NCI-H1436 treated with DMSO at 0.1 percent for 48 hours (cell line): Measurements from ENCODE around the gene ARHGAP9.
"Not testable (repeated sequence)": the region's sequence is repeated elsewhere in the genome, so short reads cannot be mapped to it uniquely, and the experiment has no call there.

Experiments used
- DNase-seq: peaks from one replicate; lab custom pipeline; 2025; lab: John Stamatoyannopoulos, UW

ARHGAP9 gene

GRCh38 chr12:57479376-57480115 lies at the start of gene ARHGAP9:
Gene ARHGAP9 (minus strand): TSS chr12:57479866. CDS start chr12:57479406, 460 bp downstream.
- no peak for DNase-seq

- DNase-seq = no peak
Observed at GRCh38 chr12:57528831-57529555, 49.3 kb upstream of the ARHGAP9 start.

GRCh38 chr12:57528176-57528575 lies 48.5 kb upstream of the ARHGAP9 start:
- no peak for DNase-seq

GRCh38 chr12:57527184-57527583 lies 47.5 kb upstream of the ARHGAP9 start:
- DNase-seq = no peak

GRCh38 chr12:57526477-57527126 lies 46.9 kb upstream of the ARHGAP9 start:
- no peak for DNase-seq

- no peak for DNase-seq
Observed at GRCh38 chr12:57525615-57526383, 46.1 kb upstream of the ARHGAP9 start.

GRCh38 chr12:57524814-57525614 lies 45.3 kb upstream of the ARHGAP9 start:
- DNase-seq = no peak

GRCh38 chr12:57523706-57524614 lies 44.3 kb upstream of the ARHGAP9 start:
- no peak for DNase-seq

- no peak for DNase-seq
Observed at GRCh38 chr12:57522887-57523705, 43.4 kb upstream of the ARHGAP9 start.

- no peak for DNase-seq
Observed at GRCh38 chr12:57522011-57522886, 42.6 kb upstream of the ARHGAP9 start, which contains the start of gene MBD6. Gene MBD6 (plus strand): TSS chr12:57522824. CDS start chr12:57524304, 1,480 bp downstream.

- no peak for DNase-seq
Observed at GRCh38 chr12:57521525-57522010, 41.9 kb upstream of the ARHGAP9 start.

GRCh38 chr12:57520053-57520818 lies 40.6 kb upstream of the ARHGAP9 start, which contains the start of gene DDIT3:
Gene DDIT3 (minus strand): TSS chr12:57520514. CDS start chr12:57517406, 3,108 bp downstream.
- peak; percentile 89 for DNase-seq

- no peak for DNase-seq
Observed at GRCh38 chr12:57519796-57520052, 40.1 kb upstream of the ARHGAP9 start.

GRCh38 chr12:57518920-57519795 lies 39.5 kb upstream of the ARHGAP9 start:
- DNase-seq = peak; percentile 27

- no peak for DNase-seq
Observed at GRCh38 chr12:57518176-57518919, 38.7 kb upstream of the ARHGAP9 start.

GRCh38 chr12:57517718-57518117 lies 38.1 kb upstream of the ARHGAP9 start:
- DNase-seq = not testable (repeated sequence)
